IPS-18a (cell line): Measurements from ENCODE around the gene ANKRD23.

Source experiments
- H3K27ac ChIP-seq: one replicate; pipeline ENCODE4 v1.5.1; 2013; ENCODE audit warnings: low read length
- H3K27me3 ChIP-seq: one replicate; pipeline ENCODE4 v1.6.1; 2013; ENCODE audit warnings: mild to moderate bottlenecking, low read length; ENCODE audit not compliant: control insufficient read depth, insufficient read depth
- H3K36me3 ChIP-seq: one replicate; pipeline ENCODE4 v1.6.1; 2013; ENCODE audit warnings: low read depth, low read length; ENCODE audit not compliant: control insufficient read depth
- H3K4me1 ChIP-seq: one replicate; pipeline ENCODE4 v1.6.1; 2013; ENCODE audit warnings: low read depth, low read length; ENCODE audit not compliant: control insufficient read depth
- H3K4me3 ChIP-seq: one replicate; pipeline ENCODE4 v1.5.1; 2013; ENCODE audit warnings: low read length
- H3K9ac ChIP-seq: one replicate; pipeline ENCODE4 v1.6.1; 2013; ENCODE audit warnings: mild to moderate bottlenecking, low read length, moderate library complexity
- H3K9me3 ChIP-seq: one replicate; pipeline ENCODE4 v1.6.1; 2013; ENCODE audit warnings: low read depth, low read length; ENCODE audit not compliant: control insufficient read depth

The ANKRD23 gene

DNA sequence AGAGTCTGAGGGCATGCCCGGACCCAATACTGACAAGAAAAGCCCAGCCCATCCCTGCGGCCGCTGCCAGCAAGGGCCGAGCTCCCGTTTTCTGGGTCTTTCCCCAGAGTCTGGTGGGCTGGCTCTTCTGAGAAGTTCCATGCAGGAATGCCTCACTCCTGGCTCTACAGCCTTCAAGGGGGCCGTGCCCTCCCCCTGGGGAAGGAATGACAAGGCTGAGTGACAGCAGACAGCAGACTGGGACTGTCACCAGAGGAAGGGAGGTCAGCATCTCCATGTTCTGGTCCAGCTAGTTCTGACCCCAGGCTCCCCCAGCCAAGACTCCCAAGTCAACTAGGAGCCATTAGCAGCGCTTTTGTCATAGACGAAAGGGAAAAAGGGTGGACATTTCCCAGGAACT is 39.1 kb upstream of the ANKRD23 start:
- peaks cover 19% of the 10 kb centered on the region for H3K4me1 ChIP-seq
- no peaks in the 10 kb centered on the region for H3K9me3 ChIP-seq
- no peaks in the 10 kb centered on the region for H3K27me3 ChIP-seq
- H3K9ac ChIP-seq = no peak overlapping the region
- H3K4me3 ChIP-seq = no peak overlapping the region
- H3K27ac ChIP-seq = no peak overlapping the region
- no peaks in the 10 kb centered on the region for H3K36me3 ChIP-seq

DNA sequence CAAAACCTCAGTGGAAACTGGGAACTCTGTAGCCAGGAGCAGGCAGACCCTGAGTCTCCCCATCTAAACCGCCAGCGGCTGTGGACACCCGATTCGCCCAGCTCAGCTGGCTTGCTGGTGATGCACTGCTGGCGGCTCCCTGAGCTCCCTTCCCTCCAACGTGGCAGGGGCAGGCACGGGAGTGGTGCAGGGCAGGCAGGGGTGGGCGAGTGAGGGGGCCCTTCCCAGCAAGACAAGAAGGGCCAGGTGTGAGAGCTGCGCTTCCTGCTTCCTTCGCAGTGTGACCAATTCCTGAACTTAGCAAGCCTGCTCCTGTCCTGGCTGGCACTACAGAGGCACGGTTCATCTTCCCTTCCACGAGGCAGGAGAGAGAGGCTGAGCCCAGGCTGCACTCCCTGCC is 38.4 kb upstream of the ANKRD23 start:
- Histone ChIP-seq H3K36me3 (no peaks in the 10 kb centered on the region), H3K9ac (peak overlapping the region; percentile 14), H3K4me3 (peak overlapping the region; percentile 35), H3K4me1 (peaks cover 19% of the 10 kb centered on the region), H3K27ac (no peak overlapping the region), H3K9me3 (no peaks in the 10 kb centered on the region), H3K27me3 (no peaks in the 10 kb centered on the region)

DNA sequence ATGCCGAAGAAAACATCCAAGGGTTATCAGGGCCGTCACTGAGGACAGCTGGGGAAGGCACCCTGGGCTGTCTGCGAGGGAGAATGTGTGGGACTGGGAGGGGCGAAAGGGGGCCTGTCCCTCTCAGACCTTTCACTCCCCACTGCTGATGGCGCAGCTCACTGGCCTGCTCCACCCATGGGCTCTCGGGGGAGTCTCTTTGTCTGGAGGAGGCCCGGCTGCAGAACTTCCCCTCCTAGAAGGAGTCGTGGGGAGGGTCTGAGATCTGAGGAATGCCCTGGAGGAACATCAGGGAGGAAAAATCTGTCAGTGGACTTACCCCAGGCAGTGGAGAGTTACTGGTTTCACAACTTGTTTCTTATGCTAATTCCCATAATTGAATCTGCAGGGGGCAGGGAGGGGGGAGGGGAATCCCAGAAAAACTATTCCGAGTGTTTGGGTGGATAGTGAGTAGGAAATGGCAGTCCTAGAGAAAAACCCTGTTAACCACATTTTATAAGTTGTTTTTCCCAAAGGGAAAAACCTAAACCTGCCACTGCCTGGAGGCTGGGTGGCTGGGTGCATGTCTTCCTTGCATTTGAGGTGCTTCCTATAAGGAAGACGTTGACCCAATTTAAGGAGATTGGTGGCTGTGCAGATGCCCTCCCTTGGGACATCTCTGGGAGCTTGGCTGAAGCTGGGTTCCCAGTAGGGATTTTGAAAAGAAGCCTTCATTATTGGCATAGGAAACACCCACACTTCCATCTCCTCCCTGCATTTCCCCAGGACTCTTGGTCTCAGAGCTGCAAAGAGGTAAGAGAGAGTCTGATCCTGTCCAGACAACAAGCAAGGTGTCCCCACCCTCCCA is 37.8 kb upstream of the ANKRD23 start:
- peak overlapping the region; percentile 26 for H3K27ac ChIP-seq
- H3K9ac ChIP-seq = peak overlapping the region; percentile 19
- H3K9me3 ChIP-seq = no peaks in the 10 kb centered on the region
- H3K4me3 ChIP-seq = peak overlapping the region; percentile 35
- no peaks in the 10 kb centered on the region for H3K27me3 ChIP-seq
- peaks cover 23% of the 10 kb centered on the region for H3K4me1 ChIP-seq
- no peaks in the 10 kb centered on the region for H3K36me3 ChIP-seq

DNA sequence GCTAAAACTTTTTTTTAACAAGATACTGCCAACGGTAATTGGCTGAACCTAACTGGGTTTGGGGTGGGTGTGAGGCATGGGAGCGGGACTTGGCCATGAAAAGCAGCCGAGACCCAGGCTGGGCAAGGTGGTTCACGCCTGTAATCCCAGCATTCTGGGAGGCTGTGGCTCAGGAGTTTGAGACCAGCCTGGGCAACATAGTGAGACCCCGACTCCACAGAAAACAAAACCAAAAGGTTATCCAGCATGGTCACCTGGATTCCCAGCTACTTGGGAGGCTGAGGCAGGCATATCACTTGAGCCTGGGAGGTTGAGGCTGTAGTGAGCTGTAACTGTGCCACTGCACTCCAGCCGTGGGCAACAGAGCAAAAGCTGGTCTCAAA is 37.1 kb upstream of the ANKRD23 start:
- no peaks in the 10 kb centered on the region for H3K9me3 ChIP-seq
- peaks cover 29% of the 10 kb centered on the region for H3K4me1 ChIP-seq
- H3K27ac ChIP-seq = peak overlapping the region; percentile 26
- no peaks in the 10 kb centered on the region for H3K36me3 ChIP-seq
- H3K27me3 ChIP-seq = no peaks in the 10 kb centered on the region
- peak overlapping the region; percentile 35 for H3K4me3 ChIP-seq
- peak overlapping the region; percentile 19 for H3K9ac ChIP-seq

DNA sequence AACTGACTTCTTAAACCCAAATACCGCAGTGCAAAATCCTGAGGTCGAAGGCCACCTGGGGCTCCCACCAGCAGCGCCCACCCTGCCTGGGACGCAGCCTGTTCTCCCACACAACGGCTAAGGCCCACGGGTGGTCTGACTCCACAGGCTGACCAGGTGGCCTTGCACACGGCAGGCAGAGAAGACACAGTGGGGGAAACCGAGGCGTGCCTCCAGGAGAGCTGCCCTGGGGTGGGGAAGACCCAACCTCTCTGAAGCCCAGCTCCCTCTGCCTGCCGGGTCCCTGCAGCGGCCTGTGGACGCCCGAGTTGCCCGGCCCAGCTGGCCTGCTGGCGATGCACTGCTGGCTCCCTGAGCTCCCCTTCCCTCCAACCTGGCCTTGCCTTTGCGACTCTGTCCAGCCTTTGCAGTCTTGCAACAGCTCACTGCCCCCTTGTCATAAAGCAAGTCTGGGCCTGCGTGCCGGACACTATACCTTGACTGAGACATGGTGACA is 35.8 kb upstream of the ANKRD23 start:
- no peaks in the 10 kb centered on the region for H3K27me3 ChIP-seq
- H3K27ac ChIP-seq = no peak overlapping the region
- H3K9ac ChIP-seq = no peak overlapping the region
- H3K36me3 ChIP-seq = no peaks in the 10 kb centered on the region
- H3K9me3 ChIP-seq = no peaks in the 10 kb centered on the region
- no peak overlapping the region for H3K4me3 ChIP-seq
- peaks cover 29% of the 10 kb centered on the region for H3K4me1 ChIP-seq

DNA sequence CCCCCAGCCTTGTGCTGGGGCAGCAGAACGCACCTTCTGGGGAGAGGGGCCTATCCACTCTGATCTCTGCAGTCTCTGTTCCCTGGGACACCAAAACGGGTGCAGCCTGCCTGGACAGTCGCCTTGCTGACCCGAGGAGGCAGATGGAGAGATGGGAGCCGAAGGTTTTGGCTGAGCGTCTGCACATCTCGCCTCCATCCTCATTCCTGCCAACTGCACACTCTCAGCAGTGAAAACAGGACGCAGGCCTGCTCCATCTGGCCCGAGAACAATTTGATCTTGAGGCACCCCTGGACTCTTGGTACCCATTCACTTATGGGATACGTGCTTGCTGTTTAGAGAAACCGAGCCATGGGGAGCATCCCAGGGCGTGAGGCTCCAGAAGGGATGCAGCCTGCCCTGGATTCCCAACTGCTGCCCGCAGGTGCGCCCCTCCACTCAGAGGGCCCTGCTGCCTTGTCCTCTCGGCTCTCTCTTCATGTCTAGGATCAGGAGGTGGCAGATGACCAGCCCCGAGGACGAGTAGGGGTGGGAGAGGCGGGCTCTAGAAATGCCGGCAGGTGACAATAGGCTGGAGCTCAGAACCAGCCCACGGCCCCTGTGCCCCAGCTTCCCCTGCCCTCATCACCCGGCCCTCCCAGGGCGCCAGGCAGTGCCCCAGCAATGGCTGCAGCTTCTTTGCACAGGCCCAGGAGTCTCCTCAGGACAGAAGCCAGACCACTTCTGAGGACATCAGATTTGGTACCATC is 35.1 kb upstream of the ANKRD23 start:
- H3K4me1 ChIP-seq = peaks cover 32% of the 10 kb centered on the region
- H3K9ac ChIP-seq = no peak overlapping the region
- no peaks in the 10 kb centered on the region for H3K27me3 ChIP-seq
- H3K4me3 ChIP-seq = no peak overlapping the region
- H3K36me3 ChIP-seq = no peaks in the 10 kb centered on the region
- H3K9me3 ChIP-seq = no peaks in the 10 kb centered on the region
- H3K27ac ChIP-seq = no peak overlapping the region

DNA sequence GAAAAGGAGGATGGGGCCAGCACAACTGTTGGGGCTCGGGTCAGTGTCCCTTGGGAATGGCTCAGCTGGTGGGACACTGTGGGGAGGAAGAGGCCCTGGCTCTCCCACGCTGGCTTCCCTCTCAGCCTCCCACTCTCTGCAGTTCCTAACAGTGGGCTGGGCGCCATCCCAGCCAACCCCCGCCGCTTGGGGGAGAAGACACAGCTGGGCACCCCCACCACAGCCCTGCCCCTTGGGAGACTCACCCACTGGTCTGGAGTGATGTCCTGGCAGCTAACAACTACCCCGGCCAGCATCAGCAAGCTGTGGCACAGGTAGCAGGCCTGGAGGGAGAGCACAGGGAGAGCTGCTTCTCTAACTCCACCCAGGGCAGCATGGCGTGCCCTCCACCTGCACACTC is 34.4 kb upstream of the ANKRD23 start:
- Histone ChIP-seq H3K9me3 (no peaks in the 10 kb centered on the region), H3K4me1 (peaks cover 40% of the 10 kb centered on the region), H3K27me3 (no peaks in the 10 kb centered on the region), H3K27ac (no peak overlapping the region), H3K9ac (no peak overlapping the region), H3K36me3 (no peaks in the 10 kb centered on the region), H3K4me3 (no peak overlapping the region)

DNA sequence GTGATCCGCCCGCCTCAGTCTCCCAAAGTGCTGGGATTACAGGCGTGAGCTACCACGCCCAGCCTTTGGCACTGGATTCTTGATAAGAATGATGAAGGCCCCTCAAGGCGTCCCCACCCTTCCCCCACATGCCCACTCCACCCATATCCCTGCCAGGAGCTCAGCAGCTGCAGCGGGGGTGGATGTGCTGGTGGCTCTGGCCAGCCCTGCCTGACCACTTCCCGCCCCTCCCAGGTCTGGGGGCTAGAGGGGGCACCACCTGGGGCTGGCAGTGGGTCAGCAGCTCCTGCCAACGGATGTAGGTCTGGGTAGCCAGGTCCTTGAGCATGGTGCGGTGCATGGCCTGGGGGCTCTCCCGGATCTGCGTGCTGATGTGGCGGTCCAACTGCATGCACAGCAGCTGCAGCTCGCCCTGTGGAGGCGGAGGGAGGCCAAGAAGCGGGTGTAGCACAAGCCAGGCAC is 33.8 kb upstream of the ANKRD23 start:
- H3K36me3 ChIP-seq = no peaks in the 10 kb centered on the region
- no peaks in the 10 kb centered on the region for H3K27me3 ChIP-seq
- H3K9me3 ChIP-seq = no peaks in the 10 kb centered on the region
- no peak overlapping the region for H3K27ac ChIP-seq
- no peak overlapping the region for H3K4me3 ChIP-seq
- H3K4me1 ChIP-seq = peaks cover 42% of the 10 kb centered on the region
- no peak overlapping the region for H3K9ac ChIP-seq

DNA sequence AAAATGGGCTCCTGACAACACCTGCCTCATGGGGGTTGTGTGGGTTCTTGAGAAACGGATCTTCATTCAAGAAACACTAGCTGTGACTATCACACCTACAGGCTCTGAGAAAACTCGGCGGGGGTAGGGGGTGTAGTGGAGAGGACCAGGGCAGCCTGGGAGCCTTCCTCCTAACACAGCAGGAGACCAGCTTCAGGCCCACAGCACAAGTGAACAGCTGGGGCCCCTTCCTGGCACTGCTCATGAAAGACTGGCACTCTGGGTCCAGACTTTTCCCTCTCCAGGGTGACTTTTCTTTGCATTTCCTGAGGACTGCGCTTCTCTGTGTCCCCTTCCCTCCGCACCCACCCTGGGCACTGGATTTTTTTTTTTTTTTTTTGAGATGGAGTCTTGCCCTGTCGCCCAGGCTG is 33.2 kb upstream of the ANKRD23 start:
- no peak overlapping the region for H3K27ac ChIP-seq
- no peak overlapping the region for H3K4me3 ChIP-seq
- peaks cover 37% of the 10 kb centered on the region for H3K4me1 ChIP-seq
- no peak overlapping the region for H3K9ac ChIP-seq
- no peaks in the 10 kb centered on the region for H3K27me3 ChIP-seq
- no peaks in the 10 kb centered on the region for H3K9me3 ChIP-seq
- H3K36me3 ChIP-seq = no peaks in the 10 kb centered on the region

DNA sequence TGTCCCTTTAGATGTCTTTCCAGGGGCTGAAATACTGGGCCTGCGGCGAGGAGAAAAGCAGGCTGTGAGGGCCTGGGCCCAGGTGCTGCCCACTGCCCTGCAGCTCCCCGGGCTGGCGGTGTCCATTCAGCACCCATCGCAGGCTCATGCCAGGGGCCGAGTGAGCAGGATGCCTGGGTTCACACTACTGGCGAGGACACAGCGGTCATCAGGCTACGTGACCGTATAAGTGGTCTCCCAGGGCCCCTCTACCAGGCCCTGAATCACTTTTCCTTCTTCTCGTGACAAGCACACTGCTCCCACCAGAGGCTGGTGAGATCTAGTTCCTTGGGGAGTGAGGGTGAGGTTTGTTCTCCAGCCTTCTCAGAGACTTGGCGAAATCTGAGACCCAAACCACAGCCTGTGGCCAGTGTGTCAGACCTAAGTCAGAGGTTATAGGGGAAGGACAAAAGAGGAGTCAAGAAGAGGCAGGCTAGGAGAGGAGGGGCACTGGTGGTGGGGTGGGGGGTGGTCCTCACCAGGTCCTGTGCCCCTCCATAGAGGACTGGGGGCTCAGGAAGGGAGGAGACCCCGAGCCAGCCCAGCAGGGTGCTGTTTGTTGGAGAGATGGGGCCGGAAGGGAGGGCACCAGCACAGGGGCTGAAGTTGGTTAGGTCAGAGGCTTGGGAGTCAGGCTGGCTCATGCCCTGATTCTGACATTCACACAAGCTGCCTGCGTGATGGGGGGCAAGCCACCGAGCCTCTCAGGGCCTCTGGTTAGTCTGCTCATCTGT is 32.6 kb upstream of the ANKRD23 start:
- H3K27me3 ChIP-seq = no peaks in the 10 kb centered on the region
- no peak overlapping the region for H3K4me3 ChIP-seq
- no peaks in the 10 kb centered on the region for H3K36me3 ChIP-seq
- no peaks in the 10 kb centered on the region for H3K9me3 ChIP-seq
- H3K27ac ChIP-seq = no peak overlapping the region
- no peak overlapping the region for H3K9ac ChIP-seq
- peaks cover 31% of the 10 kb centered on the region for H3K4me1 ChIP-seq
